ENCODE results near the gene IRGQ.

Gene IRGQ

GRCh38 chr19:43599635-43600295 is 3.8 kb upstream of the IRGQ start:
- TF ChIP-seq MAX (IDR thresholded peaks at IDR 0.05) (no peak), EGR1 (IDR thresholded peaks at IDR 0.05) (no peak)

- TF ChIP-seq CEBPB (IDR thresholded peaks at IDR 0.05) (no peak), TCF12 (IDR thresholded peaks at IDR 0.05; ENCODE audit: low read depth) (no peak), YY1 (IDR thresholded peaks at IDR 0.05; ENCODE audit: low read depth) (no peak), ZBTB7A (IDR thresholded peaks at IDR 0.05; ENCODE audit: low read depth) (no peak), USF1 (IDR thresholded peaks at IDR 0.05) (no peak), NFIC (IDR thresholded peaks at IDR 0.05) (no peak), REST (IDR thresholded peaks at IDR 0.05; ENCODE audit: low read depth) (no peak), EGR1 (IDR thresholded peaks at IDR 0.05) (no peak)
These were observed 2.7 kb upstream of the IRGQ start for GRCh38 chr19:43598445-43599240.

- TF ChIP-seq MAX (IDR thresholded peaks at IDR 0.05), result no peak
These were observed 1.9 kb upstream of the IRGQ start for GRCh38 chr19:43597876-43598275.

GRCh38 chr19:43596842-43597461 is 1.0 kb upstream of the IRGQ start:
- TF ChIP-seq REST (IDR thresholded peaks at IDR 0.05; ENCODE audit: low read depth) (no peak), YY1 (IDR thresholded peaks at IDR 0.05; ENCODE audit: low read depth) (no peak), EP300 (IDR thresholded peaks at IDR 0.05; ENCODE audit: borderline replicate concordance) (no peak), USF1 (IDR thresholded peaks at IDR 0.05) (no peak), EGR1 (IDR thresholded peaks at IDR 0.05) (no peak), ZBTB7A (IDR thresholded peaks at IDR 0.05; ENCODE audit: low read depth) (no peak), TEAD4 (IDR thresholded peaks at IDR 0.05) (no peak), RAD21 (IDR thresholded peaks at IDR 0.05; ENCODE audit: low read depth) (no peak), TCF12 (IDR thresholded peaks at IDR 0.05; ENCODE audit: low read depth) (no peak), MAX (IDR thresholded peaks at IDR 0.05) (no peak), FOXM1 (IDR thresholded peaks at IDR 0.05; ENCODE audit: borderline replicate concordance, low read depth) (no peak), NFIC (IDR thresholded peaks at IDR 0.05) (no peak), TAF1 (IDR thresholded peaks at IDR 0.05; ENCODE audit: low read depth) (no peak), CEBPB (IDR thresholded peaks at IDR 0.05) (no peak), CREB1 (IDR thresholded peaks at IDR 0.05; ENCODE audit: low read depth) (no peak)

GRCh38 chr19:43595605-43595998 is 332 bp downstream of the IRGQ start:
- TF ChIP-seq MAX (IDR thresholded peaks at IDR 0.05) (no peak), ZBTB7A (IDR thresholded peaks at IDR 0.05; ENCODE audit: low read depth) (no peak), TCF12 (IDR thresholded peaks at IDR 0.05; ENCODE audit: low read depth) (no peak), TEAD4 (IDR thresholded peaks at IDR 0.05) (no peak), EGR1 (IDR thresholded peaks at IDR 0.05) (no peak), USF1 (IDR thresholded peaks at IDR 0.05) (no peak), YY1 (IDR thresholded peaks at IDR 0.05; ENCODE audit: low read depth) (no peak), RAD21 (IDR thresholded peaks at IDR 0.05; ENCODE audit: low read depth) (no peak), REST (IDR thresholded peaks at IDR 0.05; ENCODE audit: low read depth) (no peak), FOXM1 (IDR thresholded peaks at IDR 0.05; ENCODE audit: borderline replicate concordance, low read depth) (no peak), NFIC (IDR thresholded peaks at IDR 0.05) (no peak; the same call in 1 of the 2 replicates), CEBPB (IDR thresholded peaks at IDR 0.05) (no peak), TAF1 (IDR thresholded peaks at IDR 0.05; ENCODE audit: low read depth) (no peak), EP300 (IDR thresholded peaks at IDR 0.05; ENCODE audit: borderline replicate concordance) (no peak), CREB1 (IDR thresholded peaks at IDR 0.05; ENCODE audit: low read depth) (no peak)
